GM12873 (cell line): ENCODE data around the gene CCDC74A.

Experiments used
- TF ChIP-seq, protein P1 (sequence below): IDR thresholded peaks from 2 replicates; pipeline ENCODE4 v1.5.1; 2012; ENCODE audit warnings: low read depth, mild to moderate bottlenecking, moderate library complexity, low read length, control low read depth; ENCODE audit not compliant: insufficient read depth; ENCODE audit errors: missing control alignments

Gene CCDC74A

DNA sequence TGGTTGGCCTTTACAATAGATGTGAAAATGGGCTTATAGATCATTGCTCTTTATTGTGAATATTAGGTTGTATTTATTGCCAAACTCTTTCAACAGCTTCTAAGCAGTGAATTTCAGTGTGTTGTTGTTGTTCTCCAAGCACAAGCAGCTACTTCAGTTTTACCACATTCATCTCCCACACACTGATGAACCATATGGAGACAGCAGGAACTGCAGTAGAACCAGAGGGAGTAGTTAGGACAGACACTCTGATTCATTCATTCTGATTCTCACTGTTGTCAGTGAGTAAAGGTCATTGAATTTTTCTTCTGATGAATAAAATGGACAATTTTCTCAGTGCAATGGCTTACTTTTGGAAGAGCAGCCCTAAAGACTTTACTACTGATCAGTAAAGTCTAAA is 40.2 kb downstream of the CCDC74A start:
- TF ChIP-seq, protein P1, sequence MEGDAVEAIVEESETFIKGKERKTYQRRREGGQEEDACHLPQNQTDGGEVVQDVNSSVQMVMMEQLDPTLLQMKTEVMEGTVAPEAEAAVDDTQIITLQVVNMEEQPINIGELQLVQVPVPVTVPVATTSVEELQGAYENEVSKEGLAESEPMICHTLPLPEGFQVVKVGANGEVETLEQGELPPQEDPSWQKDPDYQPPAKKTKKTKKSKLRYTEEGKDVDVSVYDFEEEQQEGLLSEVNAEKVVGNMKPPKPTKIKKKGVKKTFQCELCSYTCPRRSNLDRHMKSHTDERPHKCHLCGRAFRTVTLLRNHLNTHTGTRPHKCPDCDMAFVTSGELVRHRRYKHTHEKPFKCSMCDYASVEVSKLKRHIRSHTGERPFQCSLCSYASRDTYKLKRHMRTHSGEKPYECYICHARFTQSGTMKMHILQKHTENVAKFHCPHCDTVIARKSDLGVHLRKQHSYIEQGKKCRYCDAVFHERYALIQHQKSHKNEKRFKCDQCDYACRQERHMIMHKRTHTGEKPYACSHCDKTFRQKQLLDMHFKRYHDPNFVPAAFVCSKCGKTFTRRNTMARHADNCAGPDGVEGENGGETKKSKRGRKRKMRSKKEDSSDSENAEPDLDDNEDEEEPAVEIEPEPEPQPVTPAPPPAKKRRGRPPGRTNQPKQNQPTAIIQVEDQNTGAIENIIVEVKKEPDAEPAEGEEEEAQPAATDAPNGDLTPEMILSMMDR, result no peak

DNA sequence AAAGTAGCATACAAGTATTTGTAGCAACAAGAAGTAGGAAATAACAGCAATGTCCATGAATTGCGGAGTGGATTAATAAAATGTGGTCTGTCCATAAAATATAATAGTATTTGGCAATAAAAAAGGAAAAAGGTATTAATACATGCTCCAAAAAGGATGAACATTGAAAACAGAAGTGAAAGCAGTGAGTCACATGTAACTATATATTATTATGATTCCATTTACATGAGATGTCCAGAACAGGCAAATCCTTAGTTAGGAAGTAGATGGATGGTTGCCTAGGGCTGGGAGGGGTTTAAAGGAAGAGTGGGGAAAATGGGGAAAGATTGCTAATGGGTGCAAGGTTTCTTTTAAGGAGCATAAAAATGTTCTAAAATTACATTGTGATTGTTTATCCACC is 44.5 kb downstream of the CCDC74A start:
- TF ChIP-seq, protein P1, result no peak

DNA sequence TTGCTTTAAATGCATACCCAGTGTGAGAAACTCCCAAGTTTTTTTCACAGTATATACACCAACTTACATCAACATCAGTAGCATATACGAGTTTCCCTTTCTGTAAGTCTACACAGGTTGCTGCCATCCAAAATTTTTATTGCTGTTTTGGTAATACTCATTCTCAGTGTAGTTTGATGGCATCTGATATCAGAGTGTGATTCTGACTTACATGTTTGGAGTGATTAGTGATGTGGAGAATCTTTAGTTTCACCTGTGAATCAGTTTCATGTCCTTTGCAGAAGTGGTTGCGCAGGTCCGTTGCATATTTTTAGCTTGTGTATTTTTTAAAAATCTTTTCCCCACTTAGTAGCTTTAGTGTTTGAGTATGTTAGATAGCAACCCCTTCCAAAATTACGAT is 50.1 kb downstream of the CCDC74A start:
- TF ChIP-seq, protein P1, result no peak

DNA sequence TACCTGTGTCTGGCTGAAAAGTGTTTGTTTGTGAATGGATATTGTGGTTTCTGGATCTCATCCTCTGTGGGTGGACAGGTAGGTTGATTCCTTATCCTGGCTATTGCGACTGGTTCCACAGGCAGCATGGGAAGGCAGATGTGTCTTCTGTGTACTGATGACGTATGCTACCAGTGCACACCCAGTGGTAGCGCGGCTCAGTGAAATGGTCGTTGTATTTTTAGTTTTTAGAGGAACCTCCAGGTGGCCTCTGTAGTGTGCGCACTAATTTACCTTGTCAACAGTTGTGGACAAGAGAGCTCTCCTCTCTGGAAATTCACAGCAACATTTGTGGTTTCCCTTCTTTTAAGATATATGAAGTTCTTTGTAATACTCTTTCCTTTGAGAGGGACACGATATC is 52.5 kb downstream of the CCDC74A start:
- TF ChIP-seq, protein P1, result no peak
